Esophagus squamous epithelium (tissue), 4 donors: ENCODE results near the gene SMARCAL1.

Experiments
- POLR2A ChIP-seq, 4 donors: fragments of 450-650 bp; IDR thresholded peaks; one replicate each; pipeline ENCODE4 v1.6.1; 2017; ENCODE audit warnings: antibody characterized with exemption in 4 of 4, mild to moderate bottlenecking in 4 of 4, moderate library complexity in 3 of 4
- TF ChIP-seq, protein P1 (sequence below), 6 experiments: fragments of 450-650 bp in 4 of 6; fragments of 200-600 bp in 2 of 6; sonication (generic) in 2 of 6; IDR thresholded peaks; one replicate each; pipeline ENCODE4 v1.5.1; 2016 to 2019; ENCODE audit warnings: antibody characterized with exemption in 6 of 6, mild to moderate bottlenecking in 4 of 6, moderate library complexity in 4 of 6

DNA sequence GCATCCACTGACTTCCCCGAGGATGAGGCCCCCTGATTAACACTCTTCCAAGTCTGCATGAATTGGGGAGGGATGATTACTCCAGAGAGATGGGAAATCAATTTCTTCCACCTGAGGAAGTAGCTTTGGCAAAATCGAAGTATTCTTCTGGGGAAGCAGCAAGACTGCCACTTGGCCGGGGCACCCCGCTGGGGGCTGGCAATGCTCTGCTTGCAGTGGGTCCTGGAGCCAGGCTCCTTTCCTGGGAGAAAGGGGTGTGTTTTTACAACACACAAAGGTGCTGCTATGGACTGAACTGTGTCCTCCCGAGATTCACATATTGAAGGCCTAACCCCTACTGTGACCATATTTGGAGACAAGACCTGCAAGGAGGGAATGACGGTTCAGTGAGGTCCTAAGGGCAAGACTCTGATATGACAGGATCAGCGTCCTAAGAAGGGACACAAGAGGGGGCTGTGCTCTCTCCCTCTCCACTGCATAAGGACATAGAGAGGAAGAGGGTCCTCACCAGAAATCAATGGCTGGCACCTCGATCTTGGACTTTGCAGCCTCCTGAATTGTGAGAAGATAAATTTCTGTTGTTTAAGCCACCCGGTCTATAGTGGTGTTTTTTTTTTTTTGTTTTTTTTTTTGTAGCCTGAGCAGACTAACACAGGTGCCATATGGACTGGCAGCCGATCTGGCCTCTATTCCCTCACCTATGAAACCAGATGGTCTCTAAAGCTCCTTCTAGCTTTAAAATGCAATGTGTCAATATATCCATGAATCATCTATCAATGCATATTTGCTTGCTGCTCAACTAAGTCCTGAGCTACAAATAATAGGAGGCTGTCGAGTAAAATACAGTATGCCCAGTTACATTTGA lies 3.6 kb upstream of the SMARCAL1 start:
- TF ChIP-seq, protein P1, sequence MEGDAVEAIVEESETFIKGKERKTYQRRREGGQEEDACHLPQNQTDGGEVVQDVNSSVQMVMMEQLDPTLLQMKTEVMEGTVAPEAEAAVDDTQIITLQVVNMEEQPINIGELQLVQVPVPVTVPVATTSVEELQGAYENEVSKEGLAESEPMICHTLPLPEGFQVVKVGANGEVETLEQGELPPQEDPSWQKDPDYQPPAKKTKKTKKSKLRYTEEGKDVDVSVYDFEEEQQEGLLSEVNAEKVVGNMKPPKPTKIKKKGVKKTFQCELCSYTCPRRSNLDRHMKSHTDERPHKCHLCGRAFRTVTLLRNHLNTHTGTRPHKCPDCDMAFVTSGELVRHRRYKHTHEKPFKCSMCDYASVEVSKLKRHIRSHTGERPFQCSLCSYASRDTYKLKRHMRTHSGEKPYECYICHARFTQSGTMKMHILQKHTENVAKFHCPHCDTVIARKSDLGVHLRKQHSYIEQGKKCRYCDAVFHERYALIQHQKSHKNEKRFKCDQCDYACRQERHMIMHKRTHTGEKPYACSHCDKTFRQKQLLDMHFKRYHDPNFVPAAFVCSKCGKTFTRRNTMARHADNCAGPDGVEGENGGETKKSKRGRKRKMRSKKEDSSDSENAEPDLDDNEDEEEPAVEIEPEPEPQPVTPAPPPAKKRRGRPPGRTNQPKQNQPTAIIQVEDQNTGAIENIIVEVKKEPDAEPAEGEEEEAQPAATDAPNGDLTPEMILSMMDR (IDR thresholded peaks at IDR 0.05) = no peak
- TF ChIP-seq POLR2A (IDR thresholded peaks at IDR 0.05) = no peak
